SKM-1 (cell line): ENCODE results near the gene S100G.

Experiments used
- DNase-seq: peaks from one replicate; lab custom pipeline; 2025; ENCODE audit not compliant: unreplicated experiment; lab: John Stamatoyannopoulos, UW

The S100G gene

GRCh38 chrX:16646366-16647138 lies 3.4 kb upstream of the S100G start:
- no peak for DNase-seq

- no peak for DNase-seq
Observed at GRCh38 chrX:16651391-16652024, 1.6 kb downstream of the S100G start.

GRCh38 chrX:16653424-16653823 lies 3.5 kb downstream of the S100G start:
- DNase-seq = no peak

GRCh38 chrX:16654093-16654492 lies 4.1 kb downstream of the S100G start:
- DNase-seq = no peak

GRCh38 chrX:16658284-16658683 lies 8.3 kb downstream of the S100G start:
- DNase-seq = no peak

GRCh38 chrX:16659321-16659720 lies 9.4 kb downstream of the S100G start:
- no peak for DNase-seq

GRCh38 chrX:16661495-16661894 lies 11.5 kb downstream of the S100G start:
- no peak for DNase-seq

GRCh38 chrX:16662402-16662801 lies 12.4 kb downstream of the S100G start:
- DNase-seq = no peak

- DNase-seq = no peak
Observed at GRCh38 chrX:16664074-16664473, 14.1 kb downstream of the S100G start.

GRCh38 chrX:16664626-16665025 lies 14.7 kb downstream of the S100G start:
- no peak for DNase-seq

- DNase-seq = no peak
Observed at GRCh38 chrX:16665089-16665488, 15.1 kb downstream of the S100G start.

GRCh38 chrX:16666541-16666940 lies 16.6 kb downstream of the S100G start:
- no peak for DNase-seq

GRCh38 chrX:16671005-16671404 lies 21.0 kb downstream of the S100G start:
- DNase-seq = no peak

GRCh38 chrX:16678689-16679088 lies 28.7 kb downstream of the S100G start:
- DNase-seq = no peak

GRCh38 chrX:16683007-16683664 lies 33.2 kb downstream of the S100G start:
- DNase-seq = no peak

GRCh38 chrX:16687514-16687913 lies 37.6 kb downstream of the S100G start:
- DNase-seq = no peak

GRCh38 chrX:16695079-16695676 lies 45.2 kb downstream of the S100G start:
- no peak for DNase-seq

GRCh38 chrX:16696956-16697355 lies 47.0 kb downstream of the S100G start:
- no peak for DNase-seq

- DNase-seq = no peak
Observed at GRCh38 chrX:16699389-16699788, 49.4 kb downstream of the S100G start.

GRCh38 chrX:16700734-16701133 lies 50.8 kb downstream of the S100G start:
- no peak for DNase-seq

GRCh38 chrX:16702700-16703599 lies 53.0 kb downstream of the S100G start:
- no peak for DNase-seq
